GM21447 (cell line): ENCODE results near the gene GPR65.

Source experiments
- ATAC-seq: cut with Tn5 transposase; IDR thresholded peaks from one replicate; pipeline ENCODE4 v1.9.1; 2021; ENCODE audit not compliant: unreplicated experiment

Gene GPR65, protein sequence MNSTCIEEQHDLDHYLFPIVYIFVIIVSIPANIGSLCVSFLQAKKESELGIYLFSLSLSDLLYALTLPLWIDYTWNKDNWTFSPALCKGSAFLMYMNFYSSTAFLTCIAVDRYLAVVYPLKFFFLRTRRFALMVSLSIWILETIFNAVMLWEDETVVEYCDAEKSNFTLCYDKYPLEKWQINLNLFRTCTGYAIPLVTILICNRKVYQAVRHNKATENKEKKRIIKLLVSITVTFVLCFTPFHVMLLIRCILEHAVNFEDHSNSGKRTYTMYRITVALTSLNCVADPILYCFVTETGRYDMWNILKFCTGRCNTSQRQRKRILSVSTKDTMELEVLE

DNA sequence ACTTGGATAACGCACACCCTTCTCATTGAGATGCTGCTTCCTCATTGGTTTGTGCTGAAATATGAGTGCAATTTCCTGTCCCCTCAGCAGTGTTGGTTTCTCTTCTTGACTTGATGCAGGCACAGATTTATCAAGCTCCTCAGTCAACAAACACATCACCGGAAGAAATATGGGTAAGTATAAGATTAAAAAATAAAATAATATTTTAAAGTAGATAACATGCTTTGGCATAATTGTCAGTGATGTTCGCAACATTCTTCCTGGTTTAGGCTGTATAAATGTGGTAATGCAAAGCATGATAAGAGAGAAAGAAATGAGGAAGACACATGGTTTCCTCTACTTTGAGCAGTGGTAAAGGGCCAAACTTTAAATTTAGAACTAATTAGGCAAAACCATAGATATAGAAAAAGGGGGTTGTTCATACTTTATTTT, at the start of gene GPR65:
Gene GPR65, plus strand, starts transcription at position 86 of the 432 bp plus-strand sequence. CDS start 5,713 bp downstream, outside the sequence.
- ATAC-seq = peak; percentile 71

DNA sequence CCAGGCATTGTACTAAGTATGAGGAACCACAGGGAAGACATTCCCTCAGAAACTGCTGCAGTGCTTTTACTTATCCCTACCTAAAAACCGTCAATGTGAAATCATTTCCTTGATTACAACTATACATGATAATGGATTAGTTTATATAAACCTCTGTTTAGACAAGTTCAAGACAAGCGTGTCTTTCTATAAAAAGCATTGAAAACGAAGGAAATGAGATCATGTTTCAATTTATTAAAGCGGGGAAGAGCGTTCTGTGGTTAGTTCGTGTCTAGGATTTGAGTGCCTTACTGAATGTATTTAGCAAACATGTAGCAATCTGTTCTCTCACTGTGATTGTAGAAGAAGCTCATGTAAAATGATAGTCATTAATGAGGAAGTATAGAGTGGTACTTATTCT, 49.4 kb upstream of the GPR65 start:
- ATAC-seq = no peak

DNA sequence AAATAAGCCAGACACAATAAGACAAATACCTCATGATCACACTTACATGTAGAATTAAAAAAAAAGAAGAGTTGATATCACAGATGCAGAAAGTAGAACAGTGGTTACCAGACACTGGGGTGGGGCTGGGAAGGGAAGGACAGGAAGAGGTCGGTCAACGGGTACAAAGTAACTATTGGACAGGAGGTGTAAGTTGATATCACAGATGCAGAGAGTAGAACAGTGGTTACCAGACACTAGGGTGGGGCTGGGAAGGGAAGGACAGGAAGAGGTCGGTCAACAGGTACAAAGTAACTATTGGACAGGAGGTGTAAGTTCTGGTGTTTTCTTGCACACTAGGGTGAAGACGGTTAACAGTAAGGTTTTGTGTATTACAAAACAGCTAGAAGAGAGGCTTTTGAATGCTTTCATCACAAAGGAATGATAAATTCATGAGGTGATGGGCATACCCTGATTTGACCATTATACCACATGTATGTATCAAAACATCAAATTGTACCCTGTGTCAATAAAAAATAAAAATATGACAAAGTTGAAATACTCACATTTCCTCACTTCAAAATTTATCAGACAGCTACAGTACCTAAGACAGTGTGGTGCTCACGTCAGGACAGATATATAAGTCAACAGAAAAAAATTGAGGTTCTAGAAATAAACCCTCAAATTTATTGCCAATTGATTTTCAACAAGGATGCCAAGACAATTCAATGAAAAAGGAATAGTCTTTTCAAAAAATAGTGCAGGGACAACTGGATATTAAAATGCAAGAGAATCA, 44.7 kb upstream of the GPR65 start:
- ATAC-seq = no peak

DNA sequence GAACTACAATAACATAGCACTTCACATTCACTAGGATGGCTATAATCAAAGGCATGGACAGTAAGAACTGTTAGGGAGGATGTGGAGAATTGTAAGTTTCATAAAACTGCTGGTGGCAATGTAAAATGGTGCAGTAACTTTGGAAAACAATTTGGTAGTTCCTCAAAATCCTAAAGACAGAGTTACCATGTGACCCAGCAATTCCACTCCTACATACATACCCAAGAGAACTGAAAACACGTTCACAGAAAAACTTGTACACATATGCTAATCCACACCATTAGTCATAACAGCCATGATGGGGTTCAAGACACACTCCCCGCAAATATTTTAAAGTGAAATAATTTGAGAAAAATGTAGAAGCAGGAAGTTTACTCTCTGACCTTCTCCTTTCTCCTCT, 43.7 kb upstream of the GPR65 start:
- ATAC-seq = no peak

DNA sequence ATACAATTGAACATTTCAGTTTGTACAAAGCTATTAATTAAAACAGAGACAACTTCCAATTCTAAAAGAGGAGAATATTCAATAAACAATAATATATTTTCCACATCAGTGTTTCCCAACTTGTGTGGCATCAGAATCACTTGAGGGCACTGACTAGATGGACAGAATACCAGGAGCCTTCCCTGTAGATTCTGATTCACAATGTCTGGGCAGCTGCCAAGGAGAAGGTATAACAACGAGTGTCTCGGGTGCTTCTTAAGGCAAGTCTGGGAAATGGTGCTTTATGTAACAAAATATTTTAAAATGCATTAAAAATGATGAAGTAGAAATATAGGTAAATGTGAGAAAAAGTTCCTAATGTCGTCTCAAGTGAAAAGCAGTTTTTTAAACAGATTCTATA, 38.1 kb upstream of the GPR65 start:
- no peak for ATAC-seq

DNA sequence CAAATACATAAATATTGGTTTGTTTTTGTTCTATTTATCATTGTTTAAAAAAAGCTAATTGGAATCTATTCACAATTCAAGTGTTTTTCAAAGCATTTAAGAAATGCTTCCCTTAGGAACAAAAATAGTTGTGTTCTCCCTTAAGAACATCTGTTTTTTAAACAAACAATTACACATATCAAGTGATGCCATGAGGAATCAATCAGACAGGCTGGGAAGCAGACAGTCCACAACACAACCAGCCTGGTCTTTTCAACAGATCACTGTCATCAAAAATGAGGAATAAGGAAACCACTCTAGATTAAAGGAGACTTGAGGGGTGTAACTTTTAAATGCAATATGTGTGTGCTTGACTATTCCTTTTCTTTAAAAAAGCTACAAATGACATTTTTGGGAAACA, 37.4 kb upstream of the GPR65 start:
- no peak for ATAC-seq

DNA sequence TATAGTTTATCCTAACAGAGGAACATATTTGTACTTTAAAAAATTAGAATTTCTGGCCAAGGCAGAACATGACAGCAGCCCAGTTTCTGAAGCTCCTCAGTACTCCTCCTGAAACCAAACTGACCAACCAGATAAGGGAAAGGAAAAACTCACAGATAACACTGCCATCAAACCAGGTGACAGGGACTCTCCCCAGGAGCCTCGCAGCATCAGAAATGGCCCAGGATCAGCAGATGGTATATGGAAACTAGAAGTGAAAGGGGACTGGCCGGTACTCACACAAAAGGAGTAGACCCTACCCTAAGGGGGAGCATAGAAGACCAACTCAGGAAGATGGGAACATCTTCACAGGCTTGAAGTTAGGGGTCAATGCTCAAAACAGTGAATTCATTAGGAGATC, 33.9 kb upstream of the GPR65 start:
- peak; percentile 98 for ATAC-seq

DNA sequence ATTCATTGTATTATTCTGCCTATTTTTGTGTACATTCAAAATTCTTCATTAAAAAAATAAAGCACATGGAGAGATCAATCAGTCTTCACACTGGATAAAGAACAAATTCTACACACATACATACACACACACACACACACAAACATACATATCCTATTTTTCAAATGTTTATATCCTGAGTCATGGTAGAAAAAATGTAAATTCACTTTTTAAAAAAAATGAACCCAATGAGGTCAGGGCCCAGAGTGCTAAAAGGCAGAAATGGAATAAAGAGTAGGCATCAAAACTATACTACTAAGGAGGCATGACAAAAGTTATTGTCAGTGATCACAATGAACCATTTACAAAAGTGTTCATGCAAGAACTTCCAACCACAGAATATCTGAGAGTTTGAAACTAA, 29.3 kb upstream of the GPR65 start:
- no peak for ATAC-seq

DNA sequence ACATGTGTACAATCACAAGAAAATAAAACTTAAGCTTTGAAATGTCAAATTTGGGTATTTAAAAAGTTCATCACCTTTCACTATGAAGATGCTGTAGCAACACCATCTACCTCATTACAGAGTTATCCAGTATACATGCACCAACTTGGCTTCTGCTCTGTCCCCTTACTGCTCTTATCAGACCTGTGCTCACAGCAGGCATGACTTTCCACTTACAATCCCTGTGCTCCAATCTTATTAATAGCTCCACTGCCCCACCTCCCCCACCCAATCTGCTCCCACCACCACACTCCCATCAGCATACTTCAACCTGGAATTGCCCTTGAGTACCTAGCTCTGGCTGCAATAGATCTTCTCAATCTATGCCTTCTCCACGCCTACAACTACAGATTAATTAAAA, 25.2 kb upstream of the GPR65 start:
- ATAC-seq = no peak

DNA sequence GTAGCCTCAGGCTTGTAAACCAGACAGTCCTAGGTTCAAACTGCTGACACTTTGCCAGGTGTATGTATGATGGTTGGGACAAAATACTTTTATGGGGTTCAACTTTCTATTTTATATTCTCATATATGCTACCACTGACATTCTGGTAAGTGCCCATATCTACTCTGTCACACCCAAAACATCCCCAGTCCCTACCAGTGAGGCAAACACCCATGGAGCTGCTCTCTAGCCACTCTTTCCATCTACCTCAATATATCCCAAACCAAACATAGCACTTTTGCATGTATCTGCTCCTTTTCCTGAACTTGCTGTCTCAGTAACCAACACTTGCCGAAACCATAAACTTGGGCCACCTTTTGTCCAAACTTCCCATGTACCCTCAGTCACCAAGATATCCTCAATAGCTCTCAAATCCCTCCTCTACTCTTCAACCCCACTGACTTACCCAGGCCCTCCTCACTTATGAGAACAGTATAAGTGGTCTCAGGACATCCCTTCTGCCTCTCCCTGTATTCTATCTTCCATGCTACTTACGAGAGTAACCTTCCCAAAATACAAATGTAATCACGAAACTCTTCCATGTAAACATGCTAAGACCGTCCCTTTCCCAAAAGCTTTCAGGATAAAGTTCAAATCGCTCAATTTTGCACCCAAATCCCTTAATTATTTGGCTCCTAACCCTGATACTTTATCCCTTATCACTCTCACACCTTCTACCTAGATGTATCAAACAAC, 15.5 kb upstream of the GPR65 start:
- ATAC-seq = no peak

DNA sequence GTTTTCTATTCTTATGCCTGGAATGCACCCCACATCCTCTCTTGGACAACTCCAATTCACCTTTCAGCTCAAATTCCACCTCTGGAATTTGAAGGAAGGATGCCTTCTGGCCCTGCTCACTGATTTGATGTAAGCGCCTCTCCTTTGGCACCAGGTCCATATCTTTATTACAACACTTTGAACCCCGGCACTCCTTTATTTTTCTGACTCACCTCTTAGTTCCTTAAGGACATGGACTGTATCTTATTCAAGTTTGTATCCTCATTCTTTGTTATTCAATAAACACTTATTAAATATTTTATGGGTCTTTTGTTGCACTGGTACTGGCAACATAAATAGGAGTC, 15.0 kb upstream of the GPR65 start:
- ATAC-seq = no peak

DNA sequence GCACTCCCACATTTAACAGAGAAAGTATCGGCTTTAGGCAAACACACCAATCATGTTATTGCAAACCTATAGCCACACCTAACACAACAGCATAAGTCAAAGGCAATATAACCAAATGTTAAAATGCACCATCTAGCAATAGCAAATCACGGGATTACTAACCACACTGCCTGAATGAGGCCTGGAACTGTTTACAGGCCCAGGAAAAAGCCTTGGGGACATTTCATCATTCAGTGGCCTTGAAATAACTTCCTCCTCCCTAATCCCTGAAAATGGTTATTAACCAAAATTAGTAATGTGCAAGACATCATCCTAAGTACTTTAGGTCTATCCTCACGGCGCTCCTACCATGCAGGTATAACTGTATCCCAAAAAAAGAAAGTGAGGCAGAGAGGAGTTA, 14.3 kb upstream of the GPR65 start:
- ATAC-seq = no peak

DNA sequence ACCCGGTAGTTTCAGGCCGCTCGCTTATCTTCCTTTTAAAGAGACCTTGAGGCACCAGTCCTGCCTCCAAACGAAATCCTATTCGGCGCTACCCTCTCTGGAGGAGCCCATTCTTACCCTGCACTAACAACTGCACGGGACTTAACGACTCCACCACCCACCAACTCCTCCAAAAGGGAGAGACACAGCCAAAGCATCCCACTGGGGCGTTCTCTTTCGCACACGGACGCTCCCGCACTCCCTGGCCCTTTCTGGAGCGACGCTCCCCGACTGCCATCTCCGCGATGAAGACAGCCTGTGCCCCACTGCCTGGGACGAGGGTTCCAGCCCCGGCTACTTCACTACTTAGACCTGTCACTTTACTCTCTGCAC, 12.6 kb upstream of the GPR65 start:
- ATAC-seq = peak; percentile 11

DNA sequence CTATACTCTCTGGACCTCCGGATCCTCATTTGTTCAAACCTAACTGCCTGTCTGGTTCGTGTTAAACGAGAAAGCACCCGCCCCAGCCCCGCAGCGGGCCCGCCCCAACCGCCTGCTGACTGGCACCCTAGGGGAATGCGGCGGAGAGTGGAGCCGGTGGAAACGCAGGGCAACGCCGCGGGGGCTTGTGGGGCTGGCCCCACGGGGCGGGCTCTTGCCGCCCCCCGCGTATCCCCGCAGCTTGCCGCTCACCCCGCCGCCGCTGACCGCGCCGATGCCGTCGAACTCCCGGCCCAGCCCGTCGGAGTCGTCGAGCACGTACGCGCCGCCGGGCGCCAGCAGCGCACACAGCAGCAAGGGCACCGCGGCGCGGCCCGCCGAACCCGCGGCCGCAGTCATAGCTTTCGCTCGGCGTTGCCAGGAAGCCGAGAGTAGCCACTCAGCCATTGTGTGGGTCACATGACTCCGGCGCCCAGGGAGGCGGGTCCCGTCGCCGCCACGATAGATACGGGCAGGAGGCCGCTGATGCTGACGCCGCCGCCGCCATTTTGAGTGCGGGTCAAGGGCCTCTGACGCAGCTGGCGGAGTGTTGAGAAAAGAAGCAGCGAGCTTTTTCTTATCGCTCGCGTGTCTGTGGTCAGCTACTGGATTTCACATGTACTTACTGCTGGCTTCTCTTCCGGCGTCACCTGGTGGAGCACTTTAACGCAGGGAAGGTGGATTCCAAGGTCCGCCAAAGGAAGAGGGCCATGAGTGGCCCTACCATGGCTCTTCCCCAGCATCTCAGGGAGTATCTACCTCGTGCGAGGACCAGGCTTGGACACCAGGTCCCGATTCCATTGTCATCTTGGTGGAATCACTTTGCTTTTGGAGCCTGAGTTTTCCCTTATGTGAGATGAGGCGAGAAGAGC, 12.0 kb upstream of the GPR65 start, which contains the start of gene GALC:
Gene GALC, minus strand, starts transcription at position 465 of the 911 bp plus-strand sequence. Its CDS starts 18 bp downstream, at position 447.
- peak; percentile 82 for ATAC-seq

DNA sequence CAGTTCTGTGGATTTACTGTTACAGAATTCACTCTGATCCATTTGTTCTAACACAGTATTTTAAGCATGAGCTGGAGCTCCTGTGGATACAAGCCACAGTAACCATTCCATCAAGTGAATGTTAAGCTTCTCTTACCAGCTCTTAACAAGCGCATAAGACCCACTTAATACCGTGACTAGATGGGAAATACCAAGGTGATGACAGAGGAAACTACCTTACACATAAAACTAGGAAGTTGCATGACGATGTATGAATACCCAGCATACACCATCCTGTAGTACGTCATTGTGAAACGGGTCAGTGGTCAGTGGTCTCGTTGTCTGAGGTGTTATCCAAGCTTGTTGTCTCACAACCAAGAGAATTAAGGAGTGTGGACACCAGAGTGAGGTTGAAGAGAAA, 10.0 kb upstream of the GPR65 start:
- peak; percentile 35 for ATAC-seq

DNA sequence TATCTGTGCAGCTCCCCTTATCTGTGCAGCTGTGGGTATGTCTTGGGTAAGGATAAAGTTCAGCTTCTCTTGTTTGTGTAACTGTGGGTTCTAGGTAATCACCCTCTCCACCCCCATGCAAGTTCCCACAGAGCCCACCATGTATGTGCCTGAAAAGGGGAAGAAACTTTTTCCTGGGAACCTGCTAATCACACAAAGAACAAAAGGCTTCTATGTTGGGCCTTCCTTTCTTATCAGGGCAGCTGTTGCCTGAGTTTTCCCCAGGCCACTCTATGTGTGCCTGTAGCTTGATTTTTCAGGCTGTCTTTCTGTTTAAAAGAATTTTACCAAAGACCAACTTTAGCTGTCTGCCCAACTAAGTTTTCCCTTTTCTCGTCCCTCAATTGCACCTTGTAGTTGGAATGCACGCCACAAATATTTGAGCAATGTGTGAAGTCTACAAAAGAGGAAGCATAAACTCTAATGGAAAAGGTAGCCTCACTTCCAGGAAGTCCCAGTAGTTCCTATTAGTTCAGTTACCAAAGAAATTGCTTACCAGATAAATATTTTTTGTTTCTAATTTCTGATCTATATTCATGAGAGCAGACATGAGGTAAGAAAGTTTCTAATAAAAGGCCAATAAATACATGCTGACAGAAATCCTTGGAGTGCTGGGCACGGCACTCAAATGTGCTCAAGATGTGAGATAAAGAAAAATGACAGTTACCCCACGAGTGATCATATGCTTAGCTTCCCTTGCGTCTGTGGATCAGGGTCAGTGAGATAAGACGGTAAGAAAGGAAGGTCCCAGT, 9.2 kb upstream of the GPR65 start:
- no peak for ATAC-seq

DNA sequence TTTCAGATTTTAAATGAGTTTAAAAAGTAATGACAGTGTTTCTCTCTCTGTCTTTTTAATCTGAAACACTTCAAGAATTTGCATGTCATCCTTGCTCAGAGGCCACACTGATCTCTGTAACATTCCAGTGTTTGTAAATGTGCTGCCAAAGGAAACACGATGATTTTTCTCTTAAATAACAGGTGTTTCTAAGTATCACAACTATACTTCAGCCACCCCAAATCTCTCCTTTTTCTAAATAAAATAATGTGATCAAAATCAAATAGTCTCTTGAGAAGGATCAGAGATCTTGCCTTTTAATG, 8.7 kb upstream of the GPR65 start:
- no peak for ATAC-seq

DNA sequence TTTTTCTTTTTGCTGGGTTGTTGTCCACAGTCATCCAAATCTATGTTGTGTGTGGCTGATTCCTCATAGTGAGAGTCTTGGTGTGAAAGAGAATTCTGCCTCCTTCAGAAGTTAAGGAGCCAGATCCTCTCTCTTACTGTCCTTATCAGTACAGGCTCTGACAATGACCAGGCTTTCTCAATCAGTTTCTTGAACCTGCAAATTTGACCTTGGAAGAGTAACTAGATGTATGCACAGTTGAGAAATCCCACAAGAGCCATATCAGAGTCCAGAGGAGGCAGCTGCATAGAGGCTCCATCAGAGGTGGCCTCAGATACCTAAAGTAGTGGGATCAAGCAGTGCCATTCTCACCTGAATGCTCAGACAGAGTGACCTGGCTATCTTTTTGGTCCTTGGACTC, 6.5 kb upstream of the GPR65 start:
- no peak for ATAC-seq

DNA sequence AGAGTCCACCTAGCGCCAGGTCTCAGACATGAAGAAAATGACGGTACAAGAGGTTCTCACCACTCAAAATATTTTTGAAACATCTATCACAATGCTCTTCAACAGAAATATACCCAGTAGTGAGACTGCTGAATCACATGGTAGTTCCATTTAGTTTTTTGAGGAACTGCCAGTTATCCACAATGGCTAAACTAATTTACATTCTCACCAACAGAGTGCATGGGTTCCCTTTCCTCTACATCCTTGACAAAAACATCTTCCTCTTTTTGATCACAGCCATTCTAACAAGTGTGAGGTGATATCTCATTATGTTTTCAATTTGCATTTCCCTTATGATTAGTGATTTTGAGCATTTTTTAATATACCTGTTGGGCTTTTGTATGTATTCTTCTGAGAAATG, 5.7 kb upstream of the GPR65 start:
- ATAC-seq = no peak

DNA sequence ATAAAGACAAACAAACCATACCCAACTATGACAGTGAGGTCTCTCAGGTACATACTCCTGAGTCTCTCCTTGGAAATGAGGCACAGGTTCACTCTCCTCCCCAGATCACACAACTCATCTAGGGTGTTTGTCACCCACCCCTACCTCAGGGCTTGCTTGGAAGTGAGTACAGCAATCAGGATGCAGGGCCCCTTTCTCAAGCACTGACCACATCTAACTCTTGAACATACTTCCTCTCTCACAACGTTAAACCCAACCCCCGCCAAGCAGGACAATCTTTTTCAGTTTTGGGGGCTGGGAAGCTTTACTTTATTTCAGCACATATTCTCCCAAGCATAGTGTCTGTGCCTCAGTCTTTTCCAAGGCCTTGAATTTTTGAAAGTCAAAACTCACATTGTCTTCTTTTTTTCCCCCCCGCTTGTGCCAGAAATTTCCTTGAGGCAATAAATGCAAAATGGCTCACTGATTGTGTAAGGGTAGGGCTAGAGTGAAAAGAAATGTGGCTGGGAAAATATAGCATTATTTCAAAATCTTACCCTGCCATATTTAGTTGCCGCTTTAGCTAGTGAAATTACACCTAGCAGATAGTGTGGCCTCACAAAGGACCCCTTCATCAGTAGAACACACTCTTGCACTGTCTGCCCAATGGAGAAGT, 2.4 kb upstream of the GPR65 start:
- ATAC-seq = no peak
